Ascending aorta (tissue), 2 donors: ENCODE measurements around the gene ARPC4. TPM values are rescaled to one million over a fixed set of nuclear protein-coding genes. Genes with fewer than 3 reads are reported as not detected.

Experiments used
- DNase-seq, 2 donors: peaks; one replicate each; pipeline ENCODE4 v3.0.0-alpha.2; 2019; ENCODE audit warnings: low spot score in 2 of 2
- H3K27ac ChIP-seq, 2 donors: fragments of 200-600 bp; sonication (generic); one replicate each; pipeline ENCODE4 v1.5.1; 2016 to 2017; ENCODE audit warnings: mild to moderate bottlenecking in 1 of 2
- H3K27me3 ChIP-seq: fragments of 200-600 bp; sonication (generic); one replicate; pipeline ENCODE4 v1.5.1; 2017
- H3K36me3 ChIP-seq, 2 donors: fragments of 200-600 bp; sonication (generic); one replicate each; pipeline ENCODE4 v1.5.1; 2016
- H3K4me1 ChIP-seq, 2 donors: fragments of 200-600 bp; sonication (generic); one replicate each; pipeline ENCODE4 v1.5.1; 2016 to 2017; ENCODE audit warnings: mild to moderate bottlenecking in 1 of 2
- H3K4me3 ChIP-seq, 2 donors: fragments of 200-600 bp; sonication (generic); one replicate each; pipeline ENCODE4 v1.5.1; 2016 to 2017; ENCODE audit warnings: mild to moderate bottlenecking in 1 of 2
- H3K9me3 ChIP-seq, 2 donors: fragments of 200-600 bp; sonication (generic); one replicate each; pipeline ENCODE4 v1.5.1; 2016
- intact Hi-C: fragments of 100-400 bp; cut with DNase I; formaldehyde crosslinking; loops from one replicate; pipeline ENCODE4 v1.15.1; 2023
- total RNA-seq: library from RNA; depleted of rRNA; stranded (reverse); fragments of >200 nt; gene quantifications from one replicate; pipeline ENCODE4 v1.1.0, GENCODE V29; 2016
- TF ChIP-seq, protein P1 (sequence below), 3 experiments: fragments of 200-600 bp in 2 of 3; fragments of 450-650 bp in 1 of 3; sonication (generic) in 2 of 3; IDR thresholded peaks; one replicate each; pipeline ENCODE4 v1.5.1; 2016 to 2019; ENCODE audit warnings: antibody characterized with exemption in 3 of 3, mild to moderate bottlenecking in 1 of 3, moderate library complexity in 1 of 3

The ARPC4 gene
- total RNA-seq, 1 donor from 2014 or later = 160 TPM

DNA sequence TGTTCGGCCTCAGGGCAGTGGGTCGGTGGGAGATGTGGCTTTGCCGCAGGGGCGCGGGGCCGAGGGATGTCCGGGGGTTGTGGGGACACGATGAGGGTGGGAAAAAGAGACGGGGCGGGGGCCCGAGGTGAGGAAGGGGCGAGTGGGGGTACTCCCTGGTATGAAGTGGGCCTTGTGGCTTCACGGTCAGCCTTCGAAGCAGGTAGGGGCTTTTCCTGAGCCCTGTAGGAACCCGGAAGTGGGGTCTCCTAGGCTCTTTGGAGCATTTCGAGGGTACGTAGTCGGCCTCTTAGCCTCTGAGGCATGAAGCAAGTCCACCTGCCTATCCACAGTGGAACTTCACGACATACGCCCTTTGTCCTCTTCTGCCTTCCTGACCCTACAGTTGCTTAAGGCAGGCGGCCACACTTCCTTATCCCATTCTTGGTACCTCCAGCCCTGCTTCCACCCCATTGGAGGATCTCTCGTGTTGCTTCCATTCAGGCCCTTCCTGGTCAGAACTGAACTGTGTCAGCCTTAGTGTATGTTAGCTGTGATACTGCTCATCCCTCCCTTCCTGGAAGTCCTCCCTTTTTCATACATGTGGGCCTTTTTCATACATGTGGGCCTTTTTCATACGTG, 389 bp downstream of the ARPC4 start:
- peak overlapping the region; percentile 95 to 98 for H3K27ac ChIP-seq
- intact Hi-C loops = loop anchor here (1.0 to 5.0 kb wide), 6 partner anchors 44 to 216 kb away; partner anchors contain the start of genes CRELD1, IL17RC and OGG1
- DNase-seq = peak in 1 of 2 donors; percentile 70
- peaks cover 6 to 22% of the 10 kb centered on the region in 2 donors for H3K4me1 ChIP-seq
- H3K36me3 ChIP-seq = peaks cover 23 to 26% of the 10 kb centered on the region in 2 donors
- peak overlapping the region; percentile 75 to 84 for H3K4me3 ChIP-seq
- no peaks in the 10 kb centered on the region for H3K27me3 ChIP-seq
- TF ChIP-seq, protein P1, sequence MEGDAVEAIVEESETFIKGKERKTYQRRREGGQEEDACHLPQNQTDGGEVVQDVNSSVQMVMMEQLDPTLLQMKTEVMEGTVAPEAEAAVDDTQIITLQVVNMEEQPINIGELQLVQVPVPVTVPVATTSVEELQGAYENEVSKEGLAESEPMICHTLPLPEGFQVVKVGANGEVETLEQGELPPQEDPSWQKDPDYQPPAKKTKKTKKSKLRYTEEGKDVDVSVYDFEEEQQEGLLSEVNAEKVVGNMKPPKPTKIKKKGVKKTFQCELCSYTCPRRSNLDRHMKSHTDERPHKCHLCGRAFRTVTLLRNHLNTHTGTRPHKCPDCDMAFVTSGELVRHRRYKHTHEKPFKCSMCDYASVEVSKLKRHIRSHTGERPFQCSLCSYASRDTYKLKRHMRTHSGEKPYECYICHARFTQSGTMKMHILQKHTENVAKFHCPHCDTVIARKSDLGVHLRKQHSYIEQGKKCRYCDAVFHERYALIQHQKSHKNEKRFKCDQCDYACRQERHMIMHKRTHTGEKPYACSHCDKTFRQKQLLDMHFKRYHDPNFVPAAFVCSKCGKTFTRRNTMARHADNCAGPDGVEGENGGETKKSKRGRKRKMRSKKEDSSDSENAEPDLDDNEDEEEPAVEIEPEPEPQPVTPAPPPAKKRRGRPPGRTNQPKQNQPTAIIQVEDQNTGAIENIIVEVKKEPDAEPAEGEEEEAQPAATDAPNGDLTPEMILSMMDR (IDR thresholded peaks at IDR 0.05) = peak in 1 of 3 experiments; percentile 9
- no peaks in the 10 kb centered on the region for H3K9me3 ChIP-seq

DNA sequence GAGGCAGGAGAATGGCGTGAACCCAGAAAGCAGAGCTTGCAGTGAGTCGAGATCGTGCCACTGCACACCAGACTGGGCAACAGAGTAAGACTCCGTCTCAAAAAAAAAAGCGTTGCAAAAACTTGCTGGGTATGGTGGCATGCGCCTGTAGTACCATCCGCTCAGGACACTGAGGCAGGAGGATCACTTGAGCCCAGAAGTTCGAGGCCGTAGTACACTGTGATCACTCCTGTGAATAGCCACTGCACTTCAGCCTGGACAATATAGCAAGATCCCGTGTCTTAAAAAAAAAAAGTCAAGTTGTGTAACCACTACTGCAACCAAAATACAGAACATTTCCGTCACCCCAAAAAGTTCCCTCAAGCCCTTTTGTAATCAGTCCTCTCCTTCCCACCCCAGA, 1.5 kb downstream of the ARPC4 start:
- H3K9me3 ChIP-seq = no peaks in the 10 kb centered on the region
- H3K27ac ChIP-seq = no peak overlapping the region
- peaks cover 27 to 31% of the 10 kb centered on the region in 2 donors for H3K36me3 ChIP-seq
- no peaks in the 10 kb centered on the region for H3K27me3 ChIP-seq
- TF ChIP-seq, protein P1 (IDR thresholded peaks at IDR 0.05) = no peak
- H3K4me1 ChIP-seq = peaks cover 6 to 22% of the 10 kb centered on the region in 2 donors
- DNase-seq = no peak
- H3K4me3 ChIP-seq = peak overlapping the region in 1 of 2 donors; percentile 84
- intact Hi-C loops = loop anchor here (5.0 kb wide), 1 partner anchor 123 kb away; the partner anchor contains the start of gene IL17RC

DNA sequence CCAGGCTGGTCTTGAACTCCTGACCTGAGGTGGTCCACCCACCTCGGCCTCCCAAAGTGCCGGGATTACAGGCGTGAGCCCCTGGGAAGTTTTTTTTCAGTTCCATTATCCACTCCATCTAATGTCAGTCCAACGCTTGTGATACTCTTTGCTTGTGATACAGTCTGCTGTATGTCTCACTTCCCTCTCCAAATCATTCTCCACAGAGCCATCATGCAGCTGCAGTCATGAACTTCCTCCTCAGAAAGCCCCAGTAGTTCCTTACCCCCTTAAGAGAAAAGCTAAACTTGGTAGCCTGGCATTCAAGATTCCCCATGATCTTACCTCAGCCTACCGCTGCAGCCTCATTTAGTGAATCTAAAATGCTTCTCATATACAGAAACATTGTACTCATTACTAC, 2.3 kb downstream of the ARPC4 start:
- peaks cover 6 to 22% of the 10 kb centered on the region in 2 donors for H3K4me1 ChIP-seq
- intact Hi-C loops = no loop called here
- H3K36me3 ChIP-seq = peaks cover 30 to 34% of the 10 kb centered on the region in 2 donors
- TF ChIP-seq, protein P1 (IDR thresholded peaks at IDR 0.05) = no peak
- DNase-seq = no peak
- H3K27me3 ChIP-seq = no peaks in the 10 kb centered on the region
- no peak overlapping the region for H3K4me3 ChIP-seq
- H3K27ac ChIP-seq = no peak overlapping the region
- H3K9me3 ChIP-seq = no peaks in the 10 kb centered on the region

DNA sequence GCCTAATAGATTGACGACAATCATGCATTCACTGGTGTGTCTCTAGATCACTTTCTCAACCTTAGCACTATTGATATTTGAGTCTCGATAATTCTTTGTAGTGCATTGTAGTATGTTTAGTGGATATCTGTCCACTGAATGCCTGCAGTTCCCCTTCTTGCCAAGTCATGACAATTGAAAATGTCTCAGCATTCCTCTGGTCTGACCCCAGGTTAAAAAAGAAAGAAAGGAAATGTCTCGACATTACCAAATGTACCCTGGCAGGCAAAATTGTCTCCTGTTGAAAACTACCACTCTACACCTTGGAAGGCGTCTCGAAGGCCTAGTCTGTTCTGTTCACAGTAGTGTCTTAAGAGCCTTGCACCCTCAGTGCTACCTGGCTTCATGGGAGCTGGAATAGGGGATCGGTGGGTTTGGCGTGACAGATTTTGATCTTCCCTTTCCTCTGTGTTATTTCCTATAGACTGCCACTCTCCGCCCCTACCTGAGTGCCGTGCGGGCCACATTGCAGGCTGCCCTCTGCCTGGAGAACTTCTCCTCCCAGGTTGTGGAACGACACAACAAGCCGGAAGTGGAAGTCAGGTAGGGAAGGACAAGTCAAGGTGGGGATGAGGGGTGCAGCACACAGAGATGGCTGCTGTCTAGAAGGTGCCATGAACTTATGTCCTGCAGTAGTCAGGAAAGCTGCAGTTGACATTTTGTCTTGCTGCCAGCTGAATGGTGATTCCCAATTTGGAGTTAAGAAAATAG, 4.5 kb downstream of the ARPC4 start:
- no peaks in the 10 kb centered on the region for H3K27me3 ChIP-seq
- DNase-seq = no peak
- intact Hi-C loops = no loop called here
- H3K4me1 ChIP-seq = peaks cover 6 to 10% of the 10 kb centered on the region in 2 donors
- no peaks in the 10 kb centered on the region for H3K9me3 ChIP-seq
- H3K36me3 ChIP-seq = peaks cover 50 to 52% of the 10 kb centered on the region in 2 donors
- no peak overlapping the region for H3K27ac ChIP-seq
- no peak overlapping the region for H3K4me3 ChIP-seq
- TF ChIP-seq, protein P1 (IDR thresholded peaks at IDR 0.05) = no peak

DNA sequence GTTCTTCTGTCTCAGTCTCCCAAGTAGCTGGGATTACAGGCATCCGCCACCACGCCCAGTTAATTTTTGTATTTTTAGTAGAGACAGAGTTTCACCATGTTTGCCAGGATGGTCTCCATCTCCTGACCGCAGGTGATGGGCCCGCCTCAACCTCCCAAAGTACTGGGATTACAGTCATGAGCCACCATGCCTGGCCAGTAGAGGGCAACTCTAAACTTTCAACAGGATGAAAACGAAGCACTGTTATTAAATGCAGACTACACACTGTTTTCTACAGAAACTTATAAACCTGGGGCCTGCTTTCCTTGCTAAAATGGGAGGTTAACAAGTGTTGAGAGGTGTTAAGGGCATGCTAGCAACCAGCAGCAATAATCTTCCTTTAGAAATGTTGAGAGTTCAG, 7.6 kb downstream of the ARPC4 start:
- no peaks in the 10 kb centered on the region for H3K27me3 ChIP-seq
- intact Hi-C loops = no loop called here
- H3K36me3 ChIP-seq = peaks cover 81 to 82% of the 10 kb centered on the region in 2 donors
- H3K4me1 ChIP-seq = no peaks in the 10 kb centered on the region
- TF ChIP-seq, protein P1 (IDR thresholded peaks at IDR 0.05) = no peak
- no peak overlapping the region for H3K27ac ChIP-seq
- H3K4me3 ChIP-seq = no peak overlapping the region
- H3K9me3 ChIP-seq = no peaks in the 10 kb centered on the region
- DNase-seq = no peak
